Common myeloid progenitor, CD34-positive (primary cell): ENCODE results near the gene NFE2L3.
"Not testable (repeated sequence)": the region's sequence is repeated elsewhere in the genome, so short reads cannot be mapped to it uniquely, and the experiment has no call there.

Source experiments
- CTCF ChIA-PET: fragments of 350-600 bp; sonication (Branson Sonifier 250); formaldehyde crosslinking; loops from one replicate; lab custom pipeline; 2021; ENCODE audit warnings: antibody characterized with exemption; lab: Charles Lee
- POLR2A ChIA-PET: fragments of 350-600 bp; sonication (Branson Sonifier 250); formaldehyde crosslinking; loops from one replicate; lab custom pipeline; 2021; ENCODE audit warnings: antibody characterized with exemption; lab: Charles Lee
- DNase-seq, 3 donors: peaks; one replicate each; pipeline versions ENCODE4 v3.0.0 to v3.0.0-alpha.2; 2013
- H3K27ac ChIP-seq, 2 experiments: 1 replicate in 1 of 2; 2 replicates in 1 of 2; pipeline ENCODE4 v1.7.0; 2013; ENCODE audit warnings: inconsistent platforms in 2 of 2, low read length in 2 of 2, mild to moderate bottlenecking in 2 of 2, low read depth in 1 of 2, moderate library complexity in 1 of 2; ENCODE audit not compliant: severe bottlenecking in 2 of 2, insufficient read depth in 1 of 2, poor library complexity in 1 of 2
- H3K27me3 ChIP-seq, 5 experiments: replicated peaks in 2 of 5; 1 replicate in 3 of 5; 2 replicates in 2 of 5; pipeline versions ENCODE4 v1.6.1 to v1.7.0; 2013; ENCODE audit warnings: low read length in 4 of 5, mild to moderate bottlenecking in 2 of 5, moderate library complexity in 2 of 5, inconsistent platforms in 1 of 5; ENCODE audit not compliant: insufficient read depth in 5 of 5, control insufficient read depth in 4 of 5
- H3K36me3 ChIP-seq, 4 experiments: 1 replicate in 2 of 4; 2 replicates in 2 of 4; pipeline versions ENCODE4 v1.6.1 to v1.7.0; 2013; ENCODE audit warnings: low read length in 3 of 4, control low read depth in 1 of 4, mild to moderate bottlenecking in 1 of 4; ENCODE audit not compliant: control insufficient read depth in 4 of 4, insufficient read depth in 4 of 4
- H3K4me1 ChIP-seq, 4 experiments: 1 replicate in 3 of 4; 2 replicates in 1 of 4; pipeline versions ENCODE4 v1.6.1 to v1.7.1; 2013; ENCODE audit warnings: low read length in 3 of 4, mild to moderate bottlenecking in 3 of 4, control low read depth in 1 of 4, inconsistent platforms in 1 of 4, moderate library complexity in 1 of 4; ENCODE audit not compliant: control insufficient read depth in 4 of 4, insufficient read depth in 4 of 4; ENCODE audit errors: control extremely low read depth in 1 of 4
- H3K4me3 ChIP-seq, 7 experiments: 1 replicate in 4 of 7; 2 replicates in 3 of 7; pipeline versions ENCODE4 v1.5.1 to v1.7.0; 2013; ENCODE audit warnings: mild to moderate bottlenecking in 7 of 7, low read length in 6 of 7, moderate library complexity in 6 of 7, inconsistent platforms in 2 of 7, low read depth in 2 of 7, control low read depth in 1 of 7; ENCODE audit not compliant: insufficient read depth in 4 of 7, control insufficient read depth in 1 of 7; ENCODE audit errors: extremely low read depth in 1 of 7
- H3K9me3 ChIP-seq, 5 experiments: 1 replicate in 4 of 5; 2 replicates in 1 of 5; pipeline versions ENCODE4 v1.6.1 to v1.7.1; 2013; ENCODE audit warnings: low read length in 4 of 5, mild to moderate bottlenecking in 2 of 5, inconsistent platforms in 1 of 5, low read depth in 1 of 5, moderate library complexity in 1 of 5; ENCODE audit not compliant: control insufficient read depth in 4 of 5, insufficient read depth in 2 of 5; ENCODE audit errors: control extremely low read depth in 1 of 5
- WGBS: methylation state at CpG from one replicate; pipeline ENCODE4 v1.1.5; 2013; ENCODE audit not compliant: insufficient coverage; 5-methylcytosine and 5-hydroxymethylcytosine counted together

The NFE2L3 gene

DNA sequence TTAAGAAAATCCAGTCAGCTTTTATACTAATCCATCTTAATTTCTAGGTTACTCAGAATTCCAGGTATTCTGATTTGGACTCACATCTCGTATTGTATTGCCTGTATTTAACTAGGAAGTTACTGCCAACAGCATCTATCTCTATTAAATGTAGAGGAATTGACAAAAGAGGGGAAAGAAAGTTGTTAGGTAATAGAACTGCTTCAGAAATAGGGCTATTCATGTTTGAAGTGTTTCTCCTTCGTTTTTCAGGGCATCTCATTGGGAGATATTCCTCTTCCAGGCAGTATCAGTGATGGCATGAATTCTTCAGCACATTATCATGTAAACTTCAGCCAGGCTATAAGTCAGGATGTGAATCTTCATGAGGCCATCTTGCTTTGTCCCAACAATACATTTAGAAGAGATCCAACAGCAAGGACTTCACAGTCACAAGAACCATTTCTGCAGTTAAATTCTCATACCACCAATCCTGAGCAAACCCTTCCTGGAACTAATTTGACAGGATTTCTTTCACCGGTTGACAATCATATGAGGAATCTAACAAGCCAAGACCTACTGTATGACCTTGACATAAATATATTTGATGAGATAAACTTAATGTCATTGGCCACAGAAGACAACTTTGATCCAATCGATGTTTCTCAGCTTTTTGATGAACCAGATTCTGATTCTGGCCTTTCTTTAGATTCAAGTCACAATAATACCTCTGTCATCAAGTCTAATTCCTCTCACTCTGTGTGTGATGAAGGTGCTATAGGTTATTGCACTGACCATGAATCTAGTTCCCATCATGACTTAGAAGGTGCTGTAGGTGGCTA, 32.5 kb downstream of the NFE2L3 start:
- H3K9me3 ChIP-seq, H3K27me3 ChIP-seq, H3K27ac ChIP-seq, DNase-seq, H3K4me1 ChIP-seq, H3K4me3 ChIP-seq, CTCF ChIA-PET: not testable (repeated sequence)
- peaks cover 4 to 30% (median 10%) of the 10 kb centered on the region in 4 experiments for H3K36me3 ChIP-seq
- POLR2A ChIA-PET = interaction anchor here (0.7 kb wide), 1 partner anchor 12 kb away, joined by 3 read pairs; no protein-coding TSS in a partner anchor
- 83% methylated on average over 1 of the region's 4 CpGs for WGBS

DNA sequence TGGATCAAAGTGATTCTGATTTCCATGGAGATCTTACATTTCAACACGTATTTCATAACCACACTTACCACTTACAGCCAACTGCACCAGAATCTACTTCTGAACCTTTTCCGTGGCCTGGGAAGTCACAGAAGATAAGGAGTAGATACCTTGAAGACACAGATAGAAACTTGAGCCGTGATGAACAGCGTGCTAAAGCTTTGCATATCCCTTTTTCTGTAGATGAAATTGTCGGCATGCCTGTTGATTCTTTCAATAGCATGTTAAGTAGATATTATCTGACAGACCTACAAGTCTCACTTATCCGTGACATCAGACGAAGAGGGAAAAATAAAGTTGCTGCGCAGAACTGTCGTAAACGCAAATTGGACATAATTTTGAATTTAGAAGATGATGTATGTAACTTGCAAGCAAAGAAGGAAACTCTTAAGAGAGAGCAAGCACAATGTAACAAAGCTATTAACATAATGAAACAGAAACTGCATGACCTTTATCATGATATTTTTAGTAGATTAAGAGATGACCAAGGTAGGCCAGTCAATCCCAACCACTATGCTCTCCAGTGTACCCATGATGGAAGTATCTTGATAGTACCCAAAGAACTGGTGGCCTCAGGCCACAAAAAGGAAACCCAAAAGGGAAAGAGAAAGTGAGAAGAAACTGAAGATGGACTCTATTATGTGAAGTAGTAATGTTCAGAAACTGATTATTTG, 33.3 kb downstream of the NFE2L3 start:
- Histone ChIP-seq H3K4me1 (peaks cover 0 to 2% (median 0%) of the 10 kb centered on the region in 4 experiments), H3K9me3 (no peaks in the 10 kb centered on the region), H3K27ac (no peak overlapping the region), H3K4me3 (no peak overlapping the region), H3K36me3 (peaks cover 7 to 32% (median 16%) of the 10 kb centered on the region in 4 experiments), H3K27me3 (no peaks in the 10 kb centered on the region)
- POLR2A ChIA-PET = no interaction called here
- WGBS = 97% methylated on average over 7 of the region's 10 CpGs
- DNase-seq = peak in 1 of 3 donors; percentile 45
- CTCF ChIA-PET = no interaction called here

DNA sequence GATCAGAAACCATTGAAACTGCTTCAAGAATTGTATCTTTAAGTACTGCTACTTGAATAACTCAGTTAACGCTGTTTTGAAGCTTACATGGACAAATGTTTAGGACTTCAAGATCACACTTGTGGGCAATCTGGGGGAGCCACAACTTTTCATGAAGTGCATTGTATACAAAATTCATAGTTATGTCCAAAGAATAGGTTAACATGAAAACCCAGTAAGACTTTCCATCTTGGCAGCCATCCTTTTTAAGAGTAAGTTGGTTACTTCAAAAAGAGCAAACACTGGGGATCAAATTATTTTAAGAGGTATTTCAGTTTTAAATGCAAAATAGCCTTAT, 33.8 kb downstream of the NFE2L3 start:
- no peak for DNase-seq
- no peak overlapping the region for H3K27ac ChIP-seq
- peaks cover 10 to 38% (median 18%) of the 10 kb centered on the region in 4 experiments for H3K36me3 ChIP-seq
- H3K27me3 ChIP-seq = no peaks in the 10 kb centered on the region
- WGBS = 100% methylated on average over 1 of the region's 1 CpG
- CTCF ChIA-PET = no interaction called here
- H3K9me3 ChIP-seq = no peaks in the 10 kb centered on the region
- peaks cover 0 to 2% (median 0%) of the 10 kb centered on the region in 4 experiments for H3K4me1 ChIP-seq
- no peak overlapping the region for H3K4me3 ChIP-seq
- POLR2A ChIA-PET = no interaction called here

DNA sequence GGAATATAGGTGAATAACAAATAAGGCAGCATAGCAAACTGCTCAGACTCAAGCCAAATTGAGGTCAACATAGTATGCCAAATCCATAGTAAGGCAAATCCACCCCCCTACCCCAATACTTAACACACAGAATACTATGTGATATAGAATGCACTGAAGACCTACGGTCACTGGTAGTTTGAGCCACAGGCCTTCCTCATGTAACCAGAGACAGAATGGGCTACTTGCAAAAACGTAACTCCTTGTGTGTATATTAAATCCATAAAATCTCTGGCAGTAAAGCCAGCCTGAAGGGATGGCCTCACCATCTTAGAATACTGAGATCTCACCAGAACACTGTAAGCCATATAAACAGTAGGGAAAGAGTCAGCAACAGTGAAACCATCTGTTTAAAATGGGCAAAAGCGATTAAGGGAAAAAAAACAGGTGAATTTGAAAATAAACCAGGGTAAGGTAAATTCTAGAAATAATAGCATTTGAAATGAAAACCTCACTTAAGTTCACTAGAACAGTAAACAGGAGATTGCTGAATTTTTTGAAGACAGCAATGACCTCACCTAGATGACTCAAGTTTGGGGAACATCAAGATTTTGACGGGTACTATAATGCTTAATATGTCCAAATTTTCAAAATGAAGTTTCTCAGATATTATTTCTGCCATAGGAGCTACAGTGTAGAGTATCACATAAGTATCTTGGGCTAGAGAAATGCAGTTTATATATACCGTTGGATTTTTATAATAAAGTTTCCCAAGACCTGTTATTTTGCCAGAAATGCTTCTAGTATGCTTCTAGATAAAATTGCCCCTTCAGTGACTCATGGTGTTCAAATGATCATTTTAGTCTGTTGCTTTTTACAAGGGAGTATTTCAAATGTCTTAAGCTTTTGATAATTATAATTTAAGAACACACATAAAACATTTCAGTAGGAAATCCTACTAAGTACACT, 34.6 kb downstream of the NFE2L3 start:
- peak in 1 of 3 donors; percentile 35 for DNase-seq
- Histone ChIP-seq H3K27ac (peak overlapping the region in 1 of 2 experiments; percentile 14), H3K4me1 (peaks cover 0 to 2% (median 0%) of the 10 kb centered on the region in 4 experiments), H3K4me3 (no peak overlapping the region), H3K36me3 (peaks cover 12 to 45% (median 23%) of the 10 kb centered on the region in 4 experiments), H3K9me3 (no peaks in the 10 kb centered on the region), H3K27me3 (no peaks in the 10 kb centered on the region)
- 85% methylated on average over 2 of the region's 5 CpGs for WGBS
- CTCF ChIA-PET = interaction anchor here (2.7 to 4.0 kb wide), 3 partner anchors 12 to 97 kb away, joined by 15 to 57 read pairs (median 41); no protein-coding TSS in a partner anchor
- POLR2A ChIA-PET = interaction anchor here (0.6 to 4.2 kb wide), 4 partner anchors 11 to 1588 kb away, joined by 3 to 36 read pairs (median 3); no protein-coding TSS in a partner anchor

DNA sequence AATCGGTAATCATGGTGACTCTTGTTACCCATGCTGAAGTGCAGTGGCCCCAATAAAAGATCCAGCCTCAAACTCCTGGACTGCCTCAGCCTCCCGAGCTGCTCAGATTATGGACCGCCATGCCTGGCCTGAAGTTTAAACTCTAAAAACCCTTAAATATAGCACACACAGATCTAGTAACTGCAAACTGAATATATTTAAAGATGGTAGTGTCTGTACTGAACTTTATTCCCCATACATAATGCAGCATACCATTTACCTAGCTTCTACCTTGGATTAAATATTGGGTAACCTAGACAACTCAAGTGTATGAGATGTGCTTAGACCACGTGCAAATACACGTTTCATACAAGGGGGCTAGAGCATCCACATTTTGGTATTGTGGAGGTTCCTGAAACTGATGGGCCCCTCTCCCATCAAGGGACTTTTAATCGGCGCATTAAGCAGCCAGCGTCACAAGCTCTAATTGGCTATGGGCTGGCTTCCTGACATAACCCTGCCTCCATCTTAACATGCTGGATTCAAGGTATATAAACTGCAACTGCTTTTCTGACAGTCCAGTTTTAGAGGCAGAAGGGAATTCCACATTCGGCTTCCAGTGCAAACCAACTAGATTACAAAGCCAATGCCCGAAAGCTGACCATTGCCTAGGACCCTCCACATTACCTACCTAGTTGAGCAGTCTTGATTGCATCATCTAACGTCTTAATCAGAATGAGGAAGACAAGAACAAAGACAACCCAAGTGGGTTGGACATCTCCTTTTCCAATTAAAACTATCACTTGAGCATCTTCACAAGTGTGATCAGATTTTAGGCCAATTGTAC, 35.6 kb downstream of the NFE2L3 start:
- H3K4me1 ChIP-seq = peaks cover 2 to 8% (median 2%) of the 10 kb centered on the region in 4 experiments
- peak overlapping the region in 1 of 2 experiments; percentile 14 for H3K27ac ChIP-seq
- 90% methylated on average over 9 of the region's 11 CpGs for WGBS
- POLR2A ChIA-PET = interaction anchor here (0.6 to 4.2 kb wide), 13 partner anchors 9 to 1587 kb away, joined by 3 to 36 read pairs (median 4); partner anchors contain the start of genes CBX3, HNRNPA2B1 and NFE2L3
- H3K9me3 ChIP-seq = no peaks in the 10 kb centered on the region
- no peak overlapping the region for H3K4me3 ChIP-seq
- CTCF ChIA-PET = interaction anchor here (1.4 to 4.0 kb wide), 10 partner anchors 8 to 293 kb away, joined by 3 to 57 read pairs (median 12); no protein-coding TSS in a partner anchor
- H3K36me3 ChIP-seq = peaks cover 19 to 54% (median 31%) of the 10 kb centered on the region in 4 experiments
- peak in 2 of 3 donors; percentile 53 to 60 for DNase-seq
- no peaks in the 10 kb centered on the region for H3K27me3 ChIP-seq
